Cardiac ventricle fibroblast (primary cell): ENCODE measurements around the gene OR4P4. TPM values are rescaled to one million over a fixed set of nuclear protein-coding genes. Genes with fewer than 3 reads are reported as not detected.

Experiments used
- total RNA-seq: library from RNA; depleted of rRNA; stranded (reverse); fragments of >200 nt; gene quantifications from 2 replicates; pipeline ENCODE4 v1.2.3, GENCODE V29; 2015

Gene OR4P4
- not detected in 2 replicates for total RNA-seq

DNA sequence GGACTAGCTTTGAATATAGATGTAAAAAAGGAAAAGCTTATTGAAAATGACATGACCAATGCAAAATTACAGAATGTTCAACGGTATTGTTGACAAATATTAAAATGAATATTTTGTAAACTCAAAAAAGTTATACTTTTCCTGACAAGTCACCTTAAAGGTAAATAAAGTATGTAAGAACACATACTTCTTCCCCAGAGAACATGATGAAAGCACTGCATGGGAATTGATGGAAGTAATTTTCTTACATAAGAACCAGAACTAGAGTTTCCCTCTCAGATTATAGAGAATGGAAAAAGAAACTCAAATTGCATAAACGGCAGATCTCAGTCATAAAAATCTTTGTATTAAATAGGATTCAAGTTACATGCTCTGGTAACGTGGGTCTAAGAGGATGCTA, at the start of gene OR4P4:
TSS of gene OR4P4 (plus strand) at position 301 of the 400 bp plus-strand sequence.

DNA sequence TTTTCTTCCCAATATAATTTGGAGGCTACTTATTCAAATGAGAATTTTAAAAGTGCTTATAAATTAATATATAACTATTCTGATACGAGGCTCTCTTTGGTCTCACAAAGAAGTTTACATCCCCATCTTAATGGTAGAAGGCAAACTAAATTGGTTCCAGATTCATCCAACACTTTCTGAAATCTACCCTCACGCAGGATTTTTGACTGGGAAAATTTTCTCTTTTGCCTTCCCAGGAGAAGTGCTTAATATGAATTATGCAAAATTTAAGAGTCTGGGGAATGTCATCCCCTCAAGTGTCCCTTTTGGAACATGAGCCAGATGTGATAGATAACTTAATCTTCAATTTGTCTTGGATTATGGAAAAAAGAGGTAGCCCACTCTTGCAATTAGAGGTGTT, 27.4 kb upstream of the OR4P4 start, which contains the start of gene OR4C11:
TSS of gene OR4C11 (minus strand) at position 101 of the 400 bp plus-strand sequence. CDS start 3,272 bp downstream, outside the sequence.

DNA sequence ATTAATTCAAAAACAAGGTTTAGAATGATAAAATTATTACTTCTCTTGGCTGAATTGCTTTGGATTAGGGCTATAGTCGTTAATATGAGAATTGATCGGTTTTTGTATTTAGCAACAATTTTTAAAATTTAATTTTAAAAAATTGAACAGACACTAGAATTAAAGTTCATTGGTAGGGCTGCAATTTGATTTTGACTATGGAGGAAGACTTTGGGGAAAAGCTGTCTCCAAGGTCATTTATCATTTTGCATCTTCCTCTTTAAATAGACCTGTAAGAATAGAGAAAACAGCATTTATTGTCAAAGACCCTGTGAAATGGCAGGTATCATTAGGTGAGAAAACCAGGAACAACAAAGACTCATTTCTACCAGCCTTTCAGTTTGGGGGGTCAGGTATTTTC, 13.1 kb downstream of the OR4P4 start, which contains the start of gene OR4S2:
TSS of gene OR4S2 (plus strand) at position 301 of the 400 bp plus-strand sequence. CDS start 2,577 bp downstream, outside the sequence.

DNA sequence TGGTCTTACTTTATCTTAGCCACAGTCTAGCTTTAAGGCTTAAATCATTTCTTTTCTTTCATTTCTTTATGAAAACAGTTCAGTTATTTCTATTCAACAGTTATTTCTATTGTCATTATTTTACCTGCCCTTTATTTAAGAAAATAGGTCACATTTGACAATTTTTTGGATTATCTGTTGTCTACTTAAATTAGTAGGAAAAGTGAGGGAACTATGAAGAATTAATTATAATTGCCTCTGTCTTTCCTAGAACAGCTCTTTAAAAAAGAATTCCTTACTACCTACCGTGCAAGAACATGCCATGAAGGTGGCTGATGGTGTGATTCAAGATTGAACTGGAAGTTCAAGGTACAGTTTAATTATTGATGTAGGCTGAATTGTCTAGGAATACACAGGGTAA, 27.0 kb downstream of the OR4P4 start, which contains the start of gene OR4C6:
TSS of gene OR4C6 (plus strand) at position 301 of the 400 bp plus-strand sequence. CDS start 2,966 bp downstream, outside the sequence.

Other genes with a start within 250 kb of the OR4P4 start
- gene OR4C15, start 80.6 kb upstream of the OR4P4 start, total RNA-seq = not detected in 2 replicates
- not detected in 2 replicates for gene OR4C16, start 63.0 kb upstream of the OR4P4 start, total RNA-seq
- not detected in 2 replicates for gene OR4C11, start 27.5 kb upstream of the OR4P4 start, total RNA-seq
- not detected in 2 replicates for gene OR4S2, start 13.2 kb downstream of the OR4P4 start, total RNA-seq
- gene OR4C6, start 27.1 kb downstream of the OR4P4 start, total RNA-seq = not detected in 2 replicates
- gene OR5D13, start 138.3 kb downstream of the OR4P4 start, total RNA-seq = not detected in 2 replicates
- gene OR5D14, start 160.4 kb downstream of the OR4P4 start, total RNA-seq = not detected in 2 replicates
- not detected in 2 replicates for gene OR5L1, start 176.3 kb downstream of the OR4P4 start, total RNA-seq
- not detected in 2 replicates for gene OR5D18, start 184.5 kb downstream of the OR4P4 start, total RNA-seq
- gene OR5L2, start 192.1 kb downstream of the OR4P4 start, total RNA-seq = not detected in 2 replicates
- not detected in 2 replicates for gene OR5D16, start 203.6 kb downstream of the OR4P4 start, total RNA-seq
- not detected in 2 replicates for gene TRIM51, start 248.2 kb downstream of the OR4P4 start, total RNA-seq